Measurements from ENCODE around the gene P4HA3.

The P4HA3 gene

GRCh38 chr11:74237541-74237940 is 73.9 kb downstream of the P4HA3 start:
- Histone ChIP-seq H3F3A (ENCODE audit: control insufficient read depth, insufficient read depth) (no peaks in the 10 kb centered on the region), H3K36me3 (ENCODE audit: control insufficient read depth, low read length) (peaks cover 63% of the 10 kb centered on the region), H3K9me3 (ENCODE audit: control insufficient read depth, insufficient read depth, low read length) (no peaks in the 10 kb centered on the region), H3K4me1 (ENCODE audit: control insufficient read depth, low read length) (no peaks in the 10 kb centered on the region), H3K27ac (ENCODE audit: low read depth, low read length) (no peak overlapping the region), H3K4me2 (ENCODE audit: low read length) (no peak overlapping the region), H3K27me3 (ENCODE audit: control insufficient read depth, low read length) (no peaks in the 10 kb centered on the region), H3K79me2 (ENCODE audit: control insufficient read depth, low read length) (no peaks in the 10 kb centered on the region), H3K4me3 (ENCODE audit: low read length) (no peak overlapping the region), H3K9me2 (replicated peaks; ENCODE audit: control insufficient read depth, low read length) (no peaks in the 10 kb centered on the region), H4K20me1 (ENCODE audit: control insufficient read depth, insufficient read depth, low read depth, low read length) (no peaks in the 10 kb centered on the region)
- TF ChIP-seq CTCF (IDR thresholded peaks at IDR 0.05; ENCODE audit: low read depth, low read length, poor library complexity, severe bottlenecking): no peak
- TF ChIP-seq EZH2phosphoT487 (IDR thresholded peaks at IDR 0.05; ENCODE audit: borderline replicate concordance, low read length): no peak

- no peaks in the 10 kb centered on the region for H3K4me1 ChIP-seq (ENCODE audit: control insufficient read depth, low read length)
- no peak overlapping the region for H3K4me2 ChIP-seq (ENCODE audit: low read length)
- H3K27me3 ChIP-seq (ENCODE audit: control insufficient read depth, low read length): no peaks in the 10 kb centered on the region
- no peaks in the 10 kb centered on the region for H3F3A ChIP-seq (ENCODE audit: control insufficient read depth, insufficient read depth)
- H3K9me3 ChIP-seq (ENCODE audit: control insufficient read depth, insufficient read depth, low read length): no peaks in the 10 kb centered on the region
- H3K27ac ChIP-seq (ENCODE audit: low read depth, low read length): no peak overlapping the region
- H3K36me3 ChIP-seq (ENCODE audit: control insufficient read depth, low read length): peaks cover 72% of the 10 kb centered on the region
- no peak overlapping the region for H3K4me3 ChIP-seq (ENCODE audit: low read length)
- no peaks in the 10 kb centered on the region for H4K20me1 ChIP-seq (ENCODE audit: control insufficient read depth, insufficient read depth, low read depth, low read length)
- TF ChIP-seq EZH2phosphoT487 (IDR thresholded peaks at IDR 0.05; ENCODE audit: borderline replicate concordance, low read length): no peak
- no peak for TF ChIP-seq CTCF (IDR thresholded peaks at IDR 0.05; ENCODE audit: low read depth, low read length, poor library complexity, severe bottlenecking)
- no peaks in the 10 kb centered on the region for H3K79me2 ChIP-seq (ENCODE audit: control insufficient read depth, low read length)
- H3K9me2 ChIP-seq (replicated peaks; ENCODE audit: control insufficient read depth, low read length): no peaks in the 10 kb centered on the region
These were observed 76.3 kb downstream of the P4HA3 start for GRCh38 chr11:74235121-74235520.

- Histone ChIP-seq H4K20me1 (ENCODE audit: control insufficient read depth, insufficient read depth, low read depth, low read length) (no peaks in the 10 kb centered on the region), H3F3A (ENCODE audit: control insufficient read depth, insufficient read depth) (no peaks in the 10 kb centered on the region), H3K79me2 (ENCODE audit: control insufficient read depth, low read length) (no peaks in the 10 kb centered on the region), H3K4me3 (ENCODE audit: low read length) (no peak overlapping the region), H3K27me3 (ENCODE audit: control insufficient read depth, low read length) (no peaks in the 10 kb centered on the region), H3K9me3 (ENCODE audit: control insufficient read depth, insufficient read depth, low read length) (no peaks in the 10 kb centered on the region), H3K9me2 (replicated peaks; ENCODE audit: control insufficient read depth, low read length) (no peaks in the 10 kb centered on the region), H3K4me2 (ENCODE audit: low read length) (no peak overlapping the region), H3K4me1 (ENCODE audit: control insufficient read depth, low read length) (no peaks in the 10 kb centered on the region), H3K36me3 (ENCODE audit: control insufficient read depth, low read length) (peaks cover 65% of the 10 kb centered on the region), H3K27ac (ENCODE audit: low read depth, low read length) (no peak overlapping the region)
- TF ChIP-seq EZH2phosphoT487 (IDR thresholded peaks at IDR 0.05; ENCODE audit: borderline replicate concordance, low read length) (no peak), CTCF (IDR thresholded peaks at IDR 0.05; ENCODE audit: low read depth, low read length, poor library complexity, severe bottlenecking) (no peak)
These were observed 77.8 kb downstream of the P4HA3 start for GRCh38 chr11:74233683-74234082.

Measured in DOHH2 (cell line).